ENCODE results near the gene OPCML.

DNA sequence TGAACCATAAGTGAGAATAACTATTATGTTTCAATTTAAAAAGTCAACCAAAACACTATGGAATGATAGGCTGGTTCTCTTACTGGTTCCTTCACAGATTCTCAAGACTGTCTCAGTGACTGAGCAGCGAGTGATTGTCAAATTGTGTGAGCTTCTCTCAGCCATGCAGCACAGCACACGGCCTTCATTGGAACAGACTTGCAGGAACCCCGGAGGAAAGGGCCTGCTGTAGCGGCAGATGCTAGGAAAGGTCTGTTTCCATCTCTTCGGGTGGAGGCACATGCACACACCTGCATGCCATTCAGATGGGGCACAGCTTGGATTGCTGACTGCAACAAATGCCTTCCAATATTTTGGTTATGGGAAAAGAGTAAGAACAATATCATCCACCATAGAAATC lies 741.8 kb downstream of the OPCML start:
- TF ChIP-seq POLR2A (IDR thresholded peaks at IDR 0.05) (no peak), POLR2AphosphoS5 (IDR thresholded peaks at IDR 0.05) (no peak)
- TF ChIP-seq, protein P1, sequence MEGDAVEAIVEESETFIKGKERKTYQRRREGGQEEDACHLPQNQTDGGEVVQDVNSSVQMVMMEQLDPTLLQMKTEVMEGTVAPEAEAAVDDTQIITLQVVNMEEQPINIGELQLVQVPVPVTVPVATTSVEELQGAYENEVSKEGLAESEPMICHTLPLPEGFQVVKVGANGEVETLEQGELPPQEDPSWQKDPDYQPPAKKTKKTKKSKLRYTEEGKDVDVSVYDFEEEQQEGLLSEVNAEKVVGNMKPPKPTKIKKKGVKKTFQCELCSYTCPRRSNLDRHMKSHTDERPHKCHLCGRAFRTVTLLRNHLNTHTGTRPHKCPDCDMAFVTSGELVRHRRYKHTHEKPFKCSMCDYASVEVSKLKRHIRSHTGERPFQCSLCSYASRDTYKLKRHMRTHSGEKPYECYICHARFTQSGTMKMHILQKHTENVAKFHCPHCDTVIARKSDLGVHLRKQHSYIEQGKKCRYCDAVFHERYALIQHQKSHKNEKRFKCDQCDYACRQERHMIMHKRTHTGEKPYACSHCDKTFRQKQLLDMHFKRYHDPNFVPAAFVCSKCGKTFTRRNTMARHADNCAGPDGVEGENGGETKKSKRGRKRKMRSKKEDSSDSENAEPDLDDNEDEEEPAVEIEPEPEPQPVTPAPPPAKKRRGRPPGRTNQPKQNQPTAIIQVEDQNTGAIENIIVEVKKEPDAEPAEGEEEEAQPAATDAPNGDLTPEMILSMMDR (IDR thresholded peaks at IDR 0.05), result no peak

Measured in prostate gland (tissue), 2 donors.